ENCODE results near the gene DLG2. TPM values are rescaled to one million over a fixed set of nuclear protein-coding genes. Genes with fewer than 3 reads are reported as not detected.

Gene DLG2
- total RNA-seq, 1 donor from 2014 or later: 6.1 TPM

DNA sequence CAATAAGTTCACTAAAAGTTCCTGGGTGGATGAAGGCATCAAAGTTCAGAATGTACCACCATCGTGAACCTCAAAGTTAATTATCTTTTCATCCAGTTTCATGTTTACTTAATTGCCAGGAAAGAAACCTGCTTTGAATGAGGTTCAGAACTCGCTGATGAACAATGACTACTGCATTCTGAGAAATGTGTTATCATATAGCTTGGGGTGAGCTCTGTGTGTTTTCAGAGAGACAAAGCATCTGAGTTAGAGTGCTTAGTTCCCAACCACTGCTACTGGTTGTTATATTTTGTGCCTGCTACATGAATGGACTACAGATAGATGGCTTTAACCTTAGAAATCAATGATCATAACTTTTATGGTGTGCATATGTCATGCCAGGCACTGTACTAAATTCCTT is 1131.0 kb downstream of the DLG2 start:
- intact Hi-C loops (cut with DNase I): no loop called here

GRCh38 chr11:84480131-84480530 is 1147.0 kb downstream of the DLG2 start:
- intact Hi-C loops (cut with DNase I): no loop called here
- ATAC-seq (ENCODE audit: poor library complexity) (no peak), DNase-seq (no peak)

More for the DNA sequence above, 1131.0 kb downstream of the DLG2 start:
- DNase-seq: no peak
- no peak for ATAC-seq (ENCODE audit: poor library complexity)

GRCh38 chr11:84476581-84476980 is 1150.6 kb downstream of the DLG2 start:
- intact Hi-C loops (cut with DNase I): no loop called here
- DNase-seq: no peak
- no peak for ATAC-seq (ENCODE audit: poor library complexity)

DNA sequence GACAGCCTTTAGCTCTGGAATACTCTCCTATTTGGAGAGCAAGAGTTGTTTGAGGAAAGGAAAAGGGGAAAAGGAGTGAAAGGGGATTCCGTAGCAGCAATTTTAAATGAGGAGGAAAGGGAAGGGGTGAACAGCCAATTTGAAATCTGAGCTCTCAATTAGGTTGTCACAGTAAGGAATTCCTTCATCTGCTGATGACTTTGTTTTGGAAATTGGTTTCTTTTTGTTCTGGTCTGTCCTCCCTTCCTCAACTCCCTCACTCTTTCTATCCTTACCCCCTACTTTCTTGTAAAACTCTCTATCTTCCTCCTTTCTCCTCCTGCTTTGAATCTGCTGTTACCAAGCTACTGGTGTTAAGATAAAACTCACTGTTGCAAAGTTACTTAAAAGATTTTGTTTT is 1155.6 kb downstream of the DLG2 start:
- intact Hi-C loops (cut with DNase I): no loop called here
- no peak for DNase-seq
- ATAC-seq (ENCODE audit: poor library complexity): no peak

DNA sequence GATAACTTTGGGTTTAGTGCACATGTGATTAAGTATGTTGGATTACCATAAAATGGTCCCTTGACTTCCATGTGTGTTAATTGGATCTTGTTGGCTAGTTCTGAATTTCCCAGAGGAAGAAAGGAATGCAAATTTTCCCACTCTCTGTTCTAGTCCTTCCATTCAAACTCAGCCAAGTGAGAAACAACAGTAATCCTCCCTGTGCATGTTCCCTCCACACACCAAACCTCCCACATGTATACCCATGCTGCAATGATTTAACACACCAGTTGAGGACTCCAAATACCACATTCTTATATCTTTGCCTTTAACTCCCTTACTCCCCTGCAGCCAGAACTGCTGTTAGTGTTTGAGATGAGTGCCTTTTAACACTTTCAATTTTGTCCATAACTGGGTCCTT is 1158.9 kb downstream of the DLG2 start:
- no peak for ATAC-seq (ENCODE audit: poor library complexity)
- intact Hi-C loops (cut with DNase I): no loop called here
- DNase-seq: no peak

DNA sequence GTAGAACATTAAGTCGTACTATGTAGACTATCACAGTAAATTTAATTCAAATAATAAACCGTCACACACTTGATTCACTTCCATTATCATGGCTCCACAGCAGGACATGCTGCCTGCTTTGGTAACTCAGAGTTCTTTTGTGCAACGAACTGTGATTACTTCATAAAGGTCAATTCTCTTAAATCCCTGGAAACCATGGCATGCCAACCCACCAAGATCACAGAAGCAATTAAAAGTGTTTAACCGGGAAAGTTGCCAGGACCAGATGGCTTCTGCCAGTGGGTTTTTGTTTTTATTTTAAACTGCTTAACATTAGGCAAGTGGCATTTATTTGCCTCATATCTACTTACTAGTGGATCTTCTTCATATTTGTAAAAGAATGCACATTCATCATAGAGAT is 1162.1 kb downstream of the DLG2 start:
- ATAC-seq (ENCODE audit: poor library complexity): no peak
- intact Hi-C loops (cut with DNase I): no loop called here
- DNase-seq: no peak

DNA sequence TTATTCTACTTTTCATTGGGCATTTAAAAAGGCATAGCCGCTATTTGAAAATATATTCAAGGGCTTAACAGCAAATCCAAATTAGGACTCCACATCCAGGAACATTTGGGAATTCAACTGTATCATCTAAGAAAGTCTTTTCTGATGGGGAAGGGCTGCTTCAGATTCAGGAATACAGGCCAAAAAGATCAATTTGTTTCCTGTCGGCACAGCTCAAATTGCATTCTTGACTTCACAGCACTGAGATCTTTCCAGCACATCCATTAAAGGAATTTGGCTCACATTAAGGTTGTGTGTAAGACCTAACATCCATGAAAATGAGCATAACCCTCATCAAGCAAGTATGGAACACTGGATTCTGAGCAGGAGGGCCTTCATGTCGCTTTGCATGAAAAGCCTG is 1171.5 kb downstream of the DLG2 start:
- intact Hi-C loops (cut with DNase I): no loop called here
- ATAC-seq (ENCODE audit: poor library complexity): no peak
- DNase-seq: no peak

DNA sequence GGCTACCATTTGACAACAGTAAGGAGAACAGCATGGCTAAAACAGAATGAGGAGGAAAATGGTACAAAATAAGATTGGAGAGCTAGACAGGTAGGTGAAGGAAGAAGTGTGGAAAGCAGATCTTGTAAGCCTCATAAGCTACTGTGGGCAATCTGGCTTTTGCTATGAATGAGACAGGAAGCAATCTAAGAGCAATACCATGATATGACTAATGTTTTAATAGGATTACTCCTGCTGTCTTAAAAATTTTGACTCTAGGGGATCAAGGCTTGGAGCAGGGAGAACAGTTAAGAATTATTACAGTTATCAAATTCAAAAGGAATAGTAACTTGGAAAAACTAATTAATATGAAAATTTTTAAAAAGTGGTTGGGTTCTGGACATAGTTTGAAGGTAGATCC is 1174.9 kb downstream of the DLG2 start:
- intact Hi-C loops (cut with DNase I): no loop called here
- no peak for ATAC-seq (ENCODE audit: poor library complexity)
- DNase-seq: no peak

DNA sequence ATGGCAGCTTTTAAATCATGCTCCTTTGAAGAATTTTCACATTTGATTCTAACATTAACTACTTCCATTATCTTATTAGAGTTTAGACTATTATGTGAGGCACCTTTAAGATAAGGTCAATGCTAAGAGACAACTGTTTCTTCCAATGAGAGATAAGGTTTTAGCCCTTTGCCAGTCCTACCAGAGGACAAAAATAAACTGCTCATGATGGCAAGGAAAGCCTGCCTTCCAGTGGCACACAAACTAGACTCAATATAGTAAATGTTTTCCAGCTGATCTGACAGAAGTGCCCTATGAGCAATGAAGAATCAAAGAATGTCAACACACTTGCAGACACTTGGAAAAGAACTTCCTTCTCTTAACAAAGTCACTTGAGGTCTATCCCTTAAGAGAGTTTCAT is 1188.6 kb downstream of the DLG2 start:
- DNase-seq (no peak), ATAC-seq (ENCODE audit: poor library complexity) (peak; percentile 57)
- intact Hi-C loops (cut with DNase I): no loop called here

- intact Hi-C loops (cut with DNase I): no loop called here
- ATAC-seq (ENCODE audit: poor library complexity) (peak; percentile 51), DNase-seq (peak; percentile 27)
These were observed 1189.8 kb downstream of the DLG2 start for GRCh38 chr11:84437071-84437980.

DNA sequence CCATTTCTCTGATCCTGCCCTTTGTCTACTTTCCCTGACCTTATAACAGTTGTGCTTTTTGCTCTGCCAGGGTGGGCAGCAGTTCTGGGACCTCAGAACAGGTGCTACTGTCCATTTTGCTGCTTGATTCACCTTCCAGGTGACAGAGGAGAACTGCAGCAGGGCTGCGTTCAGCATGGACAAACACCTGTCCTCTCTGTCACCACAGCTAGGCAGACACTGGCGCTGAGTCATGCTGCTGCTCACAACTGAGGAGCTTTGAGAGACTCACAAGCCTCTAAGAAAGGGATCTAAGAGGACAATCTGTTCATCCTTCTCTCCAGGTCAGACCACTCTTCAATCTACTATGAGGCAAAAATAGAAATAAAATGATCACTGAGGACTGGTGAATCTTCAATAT is 1196.5 kb downstream of the DLG2 start:
- no peak for DNase-seq
- ATAC-seq (ENCODE audit: poor library complexity): no peak
- intact Hi-C loops (cut with DNase I): no loop called here

- intact Hi-C loops (cut with DNase I): no loop called here
- no peak for DNase-seq
- no peak for ATAC-seq (ENCODE audit: poor library complexity)
These were observed 1201.5 kb downstream of the DLG2 start for GRCh38 chr11:84425673-84426072.

DNA sequence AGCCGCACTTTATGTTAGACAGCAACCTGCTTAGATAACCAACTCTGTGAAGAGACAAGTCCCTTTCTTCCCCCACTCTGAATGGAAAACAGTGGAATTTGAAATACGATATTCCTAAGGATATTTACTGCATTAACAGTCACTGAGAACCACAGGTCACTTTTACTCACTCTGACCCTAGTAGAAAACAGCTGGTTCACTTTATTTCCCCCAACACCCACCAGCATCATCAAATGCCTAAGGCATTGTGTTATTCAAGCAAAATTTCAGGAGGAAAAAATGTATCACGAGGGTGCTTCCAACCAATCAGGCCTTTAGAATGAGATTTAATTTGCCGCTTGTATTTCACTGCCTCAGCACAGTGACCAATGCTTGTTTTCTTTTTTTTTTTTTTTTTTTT is 1206.9 kb downstream of the DLG2 start:
- no peak for ATAC-seq (ENCODE audit: poor library complexity)
- intact Hi-C loops (cut with DNase I): no loop called here
- no peak for DNase-seq

DNA sequence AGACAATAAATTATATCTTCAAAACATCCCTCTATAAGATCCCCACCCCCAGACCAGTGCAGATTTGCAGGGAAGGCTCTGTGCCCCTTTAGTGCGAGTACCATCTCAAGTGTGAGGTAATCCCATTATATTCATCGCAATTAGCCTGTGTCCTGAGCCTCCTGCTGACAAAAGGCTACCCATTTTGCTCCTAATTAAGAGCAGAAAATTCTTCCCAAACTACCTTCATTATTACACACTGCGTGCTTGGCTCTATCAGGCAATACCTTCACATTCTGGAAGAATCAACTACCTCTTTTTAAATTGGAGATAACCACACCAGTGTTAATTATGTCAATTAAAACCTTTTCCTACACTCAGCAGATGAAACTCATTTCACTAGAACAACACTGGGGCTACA is 1207.5 kb downstream of the DLG2 start:
- DNase-seq: no peak
- intact Hi-C loops (cut with DNase I): no loop called here
- no peak for ATAC-seq (ENCODE audit: poor library complexity)

DNA sequence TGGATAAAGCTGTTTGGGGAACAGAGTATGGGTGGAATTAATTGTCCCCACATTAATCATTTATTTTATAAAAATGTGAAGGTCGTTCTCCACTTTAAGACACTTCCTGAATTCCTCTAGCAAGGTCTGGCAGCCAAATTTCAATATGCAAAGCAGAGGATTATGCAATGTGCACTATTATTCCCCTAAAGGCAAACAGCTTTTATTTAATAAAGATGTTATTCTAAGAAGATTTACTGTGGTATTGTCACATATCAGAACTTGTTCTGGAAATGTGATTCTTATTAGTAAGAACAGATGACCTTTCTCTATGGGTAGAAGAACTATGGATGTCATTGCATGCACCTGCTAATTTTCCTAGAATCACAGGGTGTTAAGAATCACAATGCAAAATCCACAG is 1212.2 kb downstream of the DLG2 start:
- intact Hi-C loops (cut with DNase I): no loop called here
- no peak for DNase-seq
- no peak for ATAC-seq (ENCODE audit: poor library complexity)

DNA sequence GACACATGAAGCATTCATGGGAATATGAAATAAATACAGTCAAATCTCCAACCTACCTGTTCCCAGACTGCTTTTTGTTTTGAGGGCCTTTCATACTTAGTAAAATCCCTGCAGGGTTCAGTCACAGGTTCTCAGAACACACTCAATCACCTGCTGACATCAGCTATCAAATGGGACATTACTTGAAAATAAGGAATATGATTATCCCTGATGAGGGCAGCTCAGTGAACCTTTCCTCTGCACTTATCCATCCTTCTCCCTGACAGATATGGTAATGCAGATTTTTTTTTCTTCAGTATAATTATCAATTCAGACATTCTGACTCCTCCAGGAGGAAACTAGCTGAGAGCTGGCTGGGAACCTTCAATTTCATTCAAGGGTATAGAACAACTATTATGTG is 1213.6 kb downstream of the DLG2 start:
- DNase-seq: no peak
- ATAC-seq (ENCODE audit: poor library complexity): no peak
- intact Hi-C loops (cut with DNase I): no loop called here

DNA sequence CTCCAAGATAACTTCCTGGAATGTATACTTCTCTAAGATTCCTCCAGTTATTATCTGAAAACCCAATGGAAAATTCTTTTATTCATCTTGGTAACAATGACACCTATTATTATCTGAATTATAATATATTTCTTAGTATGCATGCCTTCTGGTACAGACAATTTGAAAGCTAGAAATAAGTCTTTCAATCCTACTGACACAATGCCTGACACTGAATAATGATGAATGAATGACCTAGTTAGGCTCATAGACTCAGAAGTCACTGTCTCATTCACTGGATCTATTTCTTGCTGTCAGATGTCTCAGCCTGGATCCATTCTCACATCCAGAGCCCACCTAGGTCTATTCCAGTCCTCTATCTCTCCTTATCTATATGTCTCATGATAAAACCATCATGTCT is 1214.3 kb downstream of the DLG2 start:
- DNase-seq: no peak
- intact Hi-C loops (cut with DNase I): no loop called here
- no peak for ATAC-seq (ENCODE audit: poor library complexity)

GRCh38 chr11:84408946-84409411 is 1218.2 kb downstream of the DLG2 start:
- no peak for ATAC-seq (ENCODE audit: poor library complexity)
- DNase-seq: no peak
- intact Hi-C loops (cut with DNase I): no loop called here

GRCh38 chr11:84407091-84407490 is 1220.1 kb downstream of the DLG2 start:
- DNase-seq: no peak
- intact Hi-C loops (cut with DNase I): no loop called here
- no peak for ATAC-seq (ENCODE audit: poor library complexity)

- DNase-seq: no peak
- no peak for ATAC-seq (ENCODE audit: poor library complexity)
- intact Hi-C loops (cut with DNase I): no loop called here
These were observed 1229.0 kb downstream of the DLG2 start for GRCh38 chr11:84398017-84398626.

Measured in Right ventricle myocardium superior (tissue), 1 donor.